Neural progenitor cell (in vitro differentiated cells): ENCODE data around the gene CFAP410.

ENCODE experiments used
- EZH2 ChIP-seq: fragments of 200-600 bp; sonication (generic); IDR thresholded peaks from 2 replicates; pipeline ENCODE4 v1.6.1; 2017; ENCODE audit warnings: antibody characterized with exemption, mild to moderate bottlenecking, moderate library complexity
- EZH2phosphoT487 ChIP-seq: fragments of 200-600 bp; sonication (generic); IDR thresholded peaks from 2 replicates; pipeline ENCODE4 v1.6.1; 2017; ENCODE audit warnings: antibody characterized with exemption
- TF ChIP-seq, protein P1 (sequence below): fragments of 200-600 bp; sonication (generic); IDR thresholded peaks from 2 replicates; pipeline ENCODE4 v1.5.1; 2017; ENCODE audit warnings: antibody characterized with exemption, mild to moderate bottlenecking

DNA sequence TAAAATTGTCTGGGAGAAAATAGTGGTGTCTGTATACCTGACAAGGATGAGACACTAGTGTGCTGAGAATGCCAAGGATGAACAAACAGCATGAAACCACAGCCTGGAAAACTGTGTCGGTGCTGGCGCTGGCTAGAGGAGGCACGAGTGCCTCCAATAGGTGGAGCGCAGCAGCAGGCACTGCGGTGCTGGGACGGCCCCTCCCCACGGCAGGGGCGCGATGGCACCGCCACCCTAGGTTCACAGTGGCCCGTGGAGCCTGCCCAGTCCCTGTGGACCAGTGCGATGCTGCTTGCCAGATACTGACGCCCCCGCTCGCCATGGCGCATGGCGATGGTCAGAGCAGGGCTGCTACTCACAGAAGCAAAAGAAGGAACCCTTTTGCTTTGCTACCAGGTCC, 6.8 kb downstream of the CFAP410 start:
- TF ChIP-seq, protein P1, sequence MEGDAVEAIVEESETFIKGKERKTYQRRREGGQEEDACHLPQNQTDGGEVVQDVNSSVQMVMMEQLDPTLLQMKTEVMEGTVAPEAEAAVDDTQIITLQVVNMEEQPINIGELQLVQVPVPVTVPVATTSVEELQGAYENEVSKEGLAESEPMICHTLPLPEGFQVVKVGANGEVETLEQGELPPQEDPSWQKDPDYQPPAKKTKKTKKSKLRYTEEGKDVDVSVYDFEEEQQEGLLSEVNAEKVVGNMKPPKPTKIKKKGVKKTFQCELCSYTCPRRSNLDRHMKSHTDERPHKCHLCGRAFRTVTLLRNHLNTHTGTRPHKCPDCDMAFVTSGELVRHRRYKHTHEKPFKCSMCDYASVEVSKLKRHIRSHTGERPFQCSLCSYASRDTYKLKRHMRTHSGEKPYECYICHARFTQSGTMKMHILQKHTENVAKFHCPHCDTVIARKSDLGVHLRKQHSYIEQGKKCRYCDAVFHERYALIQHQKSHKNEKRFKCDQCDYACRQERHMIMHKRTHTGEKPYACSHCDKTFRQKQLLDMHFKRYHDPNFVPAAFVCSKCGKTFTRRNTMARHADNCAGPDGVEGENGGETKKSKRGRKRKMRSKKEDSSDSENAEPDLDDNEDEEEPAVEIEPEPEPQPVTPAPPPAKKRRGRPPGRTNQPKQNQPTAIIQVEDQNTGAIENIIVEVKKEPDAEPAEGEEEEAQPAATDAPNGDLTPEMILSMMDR, result peak; percentile 11
- TF ChIP-seq EZH2, result no peak
- TF ChIP-seq EZH2phosphoT487, result no peak
